GM20000 (cell line): Measurements from ENCODE around the gene HPSE.

ENCODE experiments used
- DNase-seq: peaks from one replicate; pipeline ENCODE4 v3.0.0; 2012; ENCODE audit warnings: low spot score
- TF ChIP-seq, protein P1 (sequence below): IDR thresholded peaks from 2 replicates; pipeline ENCODE4 v1.5.1; 2012; ENCODE audit warnings: mild to moderate bottlenecking, control low read depth; ENCODE audit errors: extremely low read depth, missing control alignments

HPSE gene

DNA sequence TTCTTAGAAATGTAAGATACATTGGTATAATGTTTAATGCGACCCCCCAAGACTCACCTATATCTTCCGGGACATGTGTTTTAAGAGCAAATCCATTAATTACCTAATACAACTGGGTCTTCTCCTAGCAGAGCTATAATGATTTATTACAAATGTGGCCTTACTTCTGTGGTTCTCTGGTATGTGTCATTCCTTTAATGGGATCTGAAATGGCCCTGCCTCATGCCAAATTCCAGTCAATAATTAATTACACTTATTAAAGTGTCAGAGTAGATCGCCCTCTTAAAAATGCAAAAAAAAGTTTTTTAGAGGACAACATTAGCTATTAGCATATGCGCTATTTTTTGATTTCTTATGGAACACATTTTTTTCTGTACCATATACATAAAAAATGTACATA lies 17.0 kb downstream of the HPSE start:
- TF ChIP-seq, protein P1, sequence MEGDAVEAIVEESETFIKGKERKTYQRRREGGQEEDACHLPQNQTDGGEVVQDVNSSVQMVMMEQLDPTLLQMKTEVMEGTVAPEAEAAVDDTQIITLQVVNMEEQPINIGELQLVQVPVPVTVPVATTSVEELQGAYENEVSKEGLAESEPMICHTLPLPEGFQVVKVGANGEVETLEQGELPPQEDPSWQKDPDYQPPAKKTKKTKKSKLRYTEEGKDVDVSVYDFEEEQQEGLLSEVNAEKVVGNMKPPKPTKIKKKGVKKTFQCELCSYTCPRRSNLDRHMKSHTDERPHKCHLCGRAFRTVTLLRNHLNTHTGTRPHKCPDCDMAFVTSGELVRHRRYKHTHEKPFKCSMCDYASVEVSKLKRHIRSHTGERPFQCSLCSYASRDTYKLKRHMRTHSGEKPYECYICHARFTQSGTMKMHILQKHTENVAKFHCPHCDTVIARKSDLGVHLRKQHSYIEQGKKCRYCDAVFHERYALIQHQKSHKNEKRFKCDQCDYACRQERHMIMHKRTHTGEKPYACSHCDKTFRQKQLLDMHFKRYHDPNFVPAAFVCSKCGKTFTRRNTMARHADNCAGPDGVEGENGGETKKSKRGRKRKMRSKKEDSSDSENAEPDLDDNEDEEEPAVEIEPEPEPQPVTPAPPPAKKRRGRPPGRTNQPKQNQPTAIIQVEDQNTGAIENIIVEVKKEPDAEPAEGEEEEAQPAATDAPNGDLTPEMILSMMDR: no peak
- DNase-seq: no peak

DNA sequence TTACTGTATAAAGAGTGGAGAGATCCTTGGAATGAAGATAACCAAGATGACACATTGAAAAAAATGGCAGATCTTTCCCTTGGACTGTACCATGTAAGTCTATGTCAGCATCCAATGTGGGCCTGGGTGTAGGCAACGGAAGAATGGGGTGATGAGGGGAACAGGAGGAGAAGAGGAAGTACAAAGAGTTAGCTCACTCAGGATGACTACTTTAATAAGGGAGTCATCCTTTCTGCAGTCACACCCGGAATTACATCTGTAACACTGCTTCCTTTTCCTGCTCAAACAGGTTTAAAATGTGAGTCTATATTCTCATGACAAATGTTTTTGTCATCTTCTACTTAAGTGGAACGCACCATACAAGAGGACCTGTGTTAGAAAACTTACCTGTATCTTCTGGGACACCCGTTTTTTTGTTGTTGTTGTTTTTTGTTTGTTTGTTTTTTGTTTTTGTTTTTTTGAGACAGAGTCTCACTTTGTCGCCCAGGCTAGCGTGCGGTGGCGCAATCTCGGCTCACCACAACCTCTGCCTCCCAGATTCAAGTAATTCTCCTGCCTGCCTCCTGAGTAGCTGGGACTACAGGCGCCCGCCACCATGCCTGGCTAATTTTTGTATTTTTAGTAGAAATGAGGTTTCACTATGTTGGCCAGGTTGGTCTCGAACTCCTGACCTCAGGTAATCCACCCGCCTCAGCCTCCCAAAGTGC lies 18.0 kb downstream of the HPSE start:
- DNase-seq: no peak
- TF ChIP-seq, protein P1: no peak

DNA sequence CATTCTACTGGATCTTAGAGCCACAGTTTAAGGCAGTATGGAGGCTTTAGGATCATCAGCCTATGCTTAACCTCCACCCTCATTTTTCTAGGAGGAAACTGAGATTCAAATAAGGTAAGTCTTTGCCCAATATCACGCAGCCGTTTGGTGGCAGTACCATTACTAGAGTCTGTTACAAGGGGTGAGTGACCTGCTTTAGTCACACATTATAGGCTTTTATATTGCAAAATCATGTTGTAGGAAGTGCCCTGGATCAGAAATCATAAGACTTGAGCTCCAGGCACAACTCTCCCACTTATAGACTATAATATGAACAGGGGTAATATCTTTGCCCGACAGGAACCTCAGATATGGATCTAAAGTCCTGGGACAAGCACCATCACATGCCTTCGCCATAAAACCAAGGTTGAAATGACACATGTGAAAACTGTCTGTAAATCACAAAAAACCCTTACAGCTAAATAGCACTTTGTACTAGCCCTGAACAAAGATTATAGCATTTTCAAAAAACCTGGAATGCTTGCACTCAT lies 19.2 kb downstream of the HPSE start:
- DNase-seq: no peak
- TF ChIP-seq, protein P1: no peak

DNA sequence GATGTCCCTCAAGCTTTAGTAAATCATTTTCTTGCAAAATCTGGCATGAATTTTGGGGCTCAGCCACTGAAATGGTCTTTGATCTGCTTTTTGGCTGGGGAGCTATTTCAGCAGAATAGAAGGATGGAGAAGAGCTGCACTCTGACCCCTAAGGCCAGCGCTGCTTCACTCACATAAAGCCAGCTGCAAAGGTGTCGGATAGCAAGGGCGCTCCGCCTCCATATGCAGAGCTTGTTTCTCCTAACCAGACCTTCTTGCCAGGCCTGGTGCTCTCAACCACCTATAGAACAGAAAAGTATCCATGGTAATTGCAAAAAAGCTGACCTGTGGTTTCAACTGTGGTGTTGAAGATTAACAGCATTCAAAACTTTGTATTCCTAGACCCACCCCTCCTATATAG lies 26.0 kb downstream of the HPSE start:
- no peak for DNase-seq
- TF ChIP-seq, protein P1: no peak

DNA sequence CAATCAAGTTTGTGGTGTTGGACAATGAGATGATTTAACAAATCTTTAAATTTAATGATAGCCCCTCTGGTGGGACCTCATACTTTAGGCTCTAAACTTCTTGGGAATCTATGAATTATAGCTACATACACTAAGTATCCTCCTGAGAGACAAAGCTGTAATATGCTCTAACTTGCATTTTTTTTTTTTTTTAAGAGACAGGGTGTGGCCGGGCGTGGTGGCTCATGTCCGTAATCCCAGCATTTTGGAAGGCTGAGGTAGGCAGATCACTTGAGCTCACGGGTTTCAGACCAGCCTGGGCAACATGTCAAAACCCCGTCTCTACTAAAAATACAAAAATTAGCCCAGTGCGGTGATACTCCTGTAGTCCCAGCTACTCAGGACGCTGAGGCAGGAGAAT lies 26.7 kb downstream of the HPSE start:
- TF ChIP-seq, protein P1: no peak
- DNase-seq: no peak

DNA sequence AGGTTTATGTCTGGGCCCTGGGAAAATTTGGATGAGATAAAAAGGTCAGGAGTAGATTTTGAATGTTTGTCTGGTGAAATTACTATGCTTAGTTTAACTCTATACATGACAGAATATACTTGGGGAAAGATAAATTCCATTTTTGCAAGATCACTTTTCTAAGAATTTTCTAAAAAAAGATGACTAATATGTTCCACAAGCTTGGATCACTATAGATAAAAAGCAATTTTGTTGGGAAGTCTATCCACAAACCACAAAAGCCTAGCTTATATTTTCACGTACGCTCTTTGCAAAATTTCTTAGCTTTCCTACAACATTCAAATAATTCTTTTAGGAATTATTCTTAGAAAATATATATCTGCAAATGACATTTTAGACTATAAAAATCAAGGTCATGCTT lies 29.5 kb downstream of the HPSE start:
- TF ChIP-seq, protein P1: no peak
- DNase-seq: no peak

DNA sequence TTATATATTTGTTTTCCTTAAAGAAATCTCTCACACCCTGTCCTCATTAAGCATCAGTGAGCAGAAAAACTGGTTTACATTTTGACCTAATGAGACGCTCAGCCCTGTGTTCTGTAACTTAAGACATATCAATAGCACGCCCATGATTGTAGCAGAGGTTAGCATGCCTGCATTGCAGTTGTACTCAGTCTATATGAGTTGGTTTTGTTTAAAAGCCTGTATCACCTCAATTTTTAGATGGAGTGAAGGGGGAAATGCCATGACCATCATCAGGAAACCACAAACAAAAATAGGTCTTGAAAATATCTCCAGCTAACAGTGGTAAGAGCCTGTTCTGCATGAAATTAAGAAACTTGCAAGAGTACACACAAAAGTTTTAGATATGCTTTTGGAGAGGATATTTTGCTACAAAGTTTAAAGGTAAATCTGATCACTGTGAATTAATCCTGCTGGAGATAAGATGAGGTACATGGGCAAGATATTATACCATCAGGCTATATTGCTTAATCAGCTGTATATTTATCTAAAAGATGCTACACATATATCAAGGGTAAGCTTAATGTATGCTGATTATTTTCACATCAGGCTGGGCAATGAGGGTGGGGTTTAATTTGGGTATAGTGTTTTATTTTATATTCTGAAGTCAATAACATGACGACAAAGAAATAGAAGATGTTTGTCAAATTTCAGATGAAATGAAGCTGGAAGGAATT lies 36.9 kb downstream of the HPSE start:
- TF ChIP-seq, protein P1: no peak
- DNase-seq: no peak
